ENCODE results near the gene MUC7. TPM values are rescaled to one million over a fixed set of nuclear protein-coding genes. Genes with fewer than 3 reads are reported as not detected.
"Not testable (repeated sequence)": the region's sequence is repeated elsewhere in the genome, so short reads cannot be mapped to it uniquely, and the experiment has no call there.

The MUC7 gene
- not detected in 2 replicates for total RNA-seq (2014; rRNA removed; shearing (Covaris generic))
- not detected in 2 replicates for polyA plus RNA-seq (2015; cell fraction: cytosol; rRNA removed)
- polyA plus RNA-seq (2015; cell fraction: nucleus; rRNA removed), result not detected in 2 replicates

DNA sequence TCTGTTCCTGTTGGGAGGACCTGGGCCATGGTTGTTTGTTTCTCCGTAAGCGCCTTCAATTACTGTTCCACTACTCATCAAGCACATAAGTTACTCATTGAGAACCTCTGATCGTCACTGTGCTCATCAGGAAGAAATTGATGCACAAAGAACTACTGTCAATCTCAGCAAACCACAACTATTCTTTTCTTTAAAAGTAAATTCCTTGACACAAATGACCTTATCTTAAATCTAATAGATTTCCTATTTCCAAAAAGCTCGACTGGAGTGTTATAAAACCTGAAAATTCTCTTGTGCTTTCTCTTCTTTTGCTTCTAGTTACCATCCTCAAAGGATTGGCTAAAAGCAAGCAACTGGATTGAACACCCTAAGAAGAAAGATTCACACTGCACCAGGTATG, at the start of gene MUC7:
TSS of gene MUC7 (plus strand) at position 301 of the 400 bp plus-strand sequence. CDS start 1,825 bp downstream, outside the sequence.
- no peak for DNase-seq (ENCODE audit: low read depth)

DNA sequence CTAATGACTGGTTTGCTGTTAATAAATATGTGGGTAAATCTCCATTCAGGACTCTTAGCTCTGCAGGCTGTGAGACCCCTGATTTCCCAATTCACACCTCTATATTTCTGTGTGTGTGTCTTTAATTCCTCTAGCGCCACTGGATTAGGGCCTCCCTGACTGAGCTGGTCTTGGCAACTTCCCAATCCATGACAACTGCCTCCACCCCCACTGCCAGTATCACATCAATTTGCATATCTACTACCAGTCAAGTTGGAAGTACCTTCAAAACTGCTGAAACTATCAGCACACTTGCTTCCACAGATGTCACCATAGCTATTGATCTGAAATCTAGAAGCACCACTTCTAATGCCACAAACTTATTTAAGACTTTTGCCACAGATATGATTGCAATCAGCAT, 46.7 kb upstream of the MUC7 start:
- DNase-seq (ENCODE audit: low read depth), result no peak

DNA sequence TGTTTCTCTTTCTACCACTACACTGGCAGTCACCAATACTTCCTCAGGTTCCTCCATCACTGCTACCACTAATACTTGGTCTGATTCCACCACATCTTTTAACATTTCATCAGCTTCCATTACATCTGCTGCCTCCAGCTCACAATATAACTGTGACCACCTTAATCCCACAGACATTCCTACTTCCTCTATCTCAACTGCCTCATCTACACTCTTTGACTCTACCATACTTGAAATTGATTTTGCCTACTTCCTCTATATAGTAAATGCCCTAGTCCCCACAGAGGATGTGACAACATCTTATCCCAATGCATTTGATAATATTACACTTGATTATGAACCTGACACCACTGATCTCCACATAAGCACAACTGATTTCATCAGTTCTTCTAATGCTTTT, 45.2 kb upstream of the MUC7 start:
- no peak for DNase-seq (ENCODE audit: low read depth)

DNA sequence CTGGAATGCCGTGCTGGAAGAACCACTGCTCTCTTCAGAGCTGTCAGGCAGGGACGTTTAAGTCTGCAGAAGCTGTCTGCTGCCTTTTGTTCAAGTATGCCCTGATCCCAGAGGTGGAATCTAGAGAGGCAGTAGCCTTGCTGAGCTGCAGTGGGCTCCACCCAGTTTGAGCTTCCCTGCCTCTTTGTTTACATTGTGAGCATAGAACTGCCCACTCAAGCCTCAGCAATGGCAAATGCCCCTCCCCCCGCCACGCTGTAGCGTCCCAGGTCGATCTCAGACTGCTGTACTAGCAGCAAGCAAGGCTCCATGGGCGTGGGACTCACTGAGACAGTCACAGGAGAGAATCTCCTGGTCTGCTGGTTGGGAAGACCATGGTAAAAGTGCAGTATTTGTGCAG, 34.8 kb upstream of the MUC7 start:
- DNase-seq (ENCODE audit: low read depth), result no peak

DNA sequence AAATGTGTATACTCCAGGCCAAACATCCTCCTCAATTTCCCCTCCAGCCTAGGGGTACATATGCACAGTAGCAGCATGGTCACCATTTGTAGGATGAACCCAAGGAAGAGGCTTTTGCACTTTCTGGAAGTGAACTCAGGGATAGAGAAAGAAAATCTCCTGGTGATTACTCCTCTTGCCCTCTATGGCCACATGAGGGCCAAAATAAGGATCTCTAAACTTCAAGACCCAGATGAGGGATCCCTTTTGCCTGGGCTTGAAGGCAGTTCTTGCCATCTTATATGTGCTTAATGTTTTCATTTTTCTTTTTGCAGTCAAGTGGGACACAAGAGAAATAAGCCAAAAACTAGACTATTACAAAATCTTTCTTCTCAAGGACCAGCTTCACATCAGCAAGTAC, 29.5 kb upstream of the MUC7 start:
- no peak for DNase-seq (ENCODE audit: low read depth)

DNA sequence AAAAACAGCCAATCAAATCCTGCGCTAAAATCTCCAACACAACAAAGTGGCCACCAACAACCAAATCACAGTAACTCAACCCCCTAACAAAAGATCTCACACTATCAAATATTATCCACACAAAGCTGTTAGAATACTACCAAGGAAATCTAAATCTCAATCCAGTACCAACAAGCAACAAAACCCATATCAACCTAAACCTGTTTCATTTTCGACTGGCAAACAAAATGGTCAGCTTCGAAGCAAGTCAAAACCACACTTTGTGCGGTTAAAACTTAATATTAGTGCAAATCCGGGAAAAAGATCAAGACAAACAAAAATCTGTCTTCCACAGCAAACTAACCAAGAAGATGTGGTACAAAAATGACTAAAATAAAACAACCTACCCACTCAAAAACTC, 28.7 kb upstream of the MUC7 start:
- DNase-seq (ENCODE audit: low read depth), result no peak

DNA sequence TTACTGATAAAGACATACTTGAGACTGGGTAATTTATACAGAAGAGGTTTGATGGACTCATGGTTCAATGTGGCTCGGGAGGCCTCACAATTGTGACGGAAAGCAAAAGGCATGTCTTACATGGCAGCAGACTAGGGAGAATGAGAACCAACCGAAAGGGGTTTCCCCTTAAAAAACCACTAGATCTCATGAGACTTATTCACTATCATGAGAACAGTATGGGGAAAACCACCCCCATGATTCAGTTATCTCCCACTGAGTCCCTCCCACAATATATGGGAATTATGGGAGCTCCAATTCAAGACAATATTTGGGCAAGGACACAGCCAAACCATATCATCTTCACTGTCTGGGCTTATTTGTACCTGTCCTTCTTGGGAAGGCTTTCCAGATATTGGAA, 22.8 kb upstream of the MUC7 start:
- no peak for DNase-seq (ENCODE audit: low read depth)

DNA sequence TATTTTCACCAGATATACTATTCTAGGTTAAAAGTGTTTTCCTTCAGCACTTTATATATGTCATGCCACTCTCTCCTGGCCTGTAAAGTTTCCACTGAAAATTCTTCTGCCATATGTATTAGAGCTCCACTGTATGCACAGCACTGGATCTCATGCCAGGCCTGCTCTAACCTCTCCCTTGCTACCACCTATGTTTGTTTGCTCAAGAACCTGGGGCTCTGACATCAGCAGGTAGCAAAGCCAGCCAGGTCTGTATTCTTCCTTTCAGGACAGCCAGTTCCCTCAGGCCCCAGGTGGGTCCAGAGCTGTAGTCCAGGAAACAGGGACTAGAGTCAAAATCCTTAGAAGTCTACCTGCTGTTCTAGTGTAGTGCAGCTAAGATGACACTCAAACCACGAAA, 19.1 kb upstream of the MUC7 start:
- no peak for DNase-seq (ENCODE audit: low read depth)

DNA sequence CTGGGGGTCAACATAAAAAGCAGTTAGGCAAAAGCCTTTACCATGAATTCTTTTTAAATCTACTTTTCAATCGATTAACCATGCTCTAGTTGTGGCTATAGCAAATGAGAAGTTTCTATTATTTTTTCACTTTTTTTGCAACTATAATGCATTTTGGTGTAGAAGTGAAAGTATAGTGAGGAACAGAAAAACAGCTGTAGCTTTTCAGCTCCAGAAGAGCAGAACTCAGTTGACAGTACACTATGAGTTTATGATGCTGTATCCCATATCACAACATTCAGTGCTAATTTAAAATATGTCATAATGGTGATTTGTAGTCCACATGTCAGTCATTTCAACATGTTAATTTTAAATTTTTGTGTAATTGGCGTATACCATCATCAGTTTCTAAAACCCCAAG, 8.7 kb upstream of the MUC7 start:
- no peak for DNase-seq (ENCODE audit: low read depth)

DNA sequence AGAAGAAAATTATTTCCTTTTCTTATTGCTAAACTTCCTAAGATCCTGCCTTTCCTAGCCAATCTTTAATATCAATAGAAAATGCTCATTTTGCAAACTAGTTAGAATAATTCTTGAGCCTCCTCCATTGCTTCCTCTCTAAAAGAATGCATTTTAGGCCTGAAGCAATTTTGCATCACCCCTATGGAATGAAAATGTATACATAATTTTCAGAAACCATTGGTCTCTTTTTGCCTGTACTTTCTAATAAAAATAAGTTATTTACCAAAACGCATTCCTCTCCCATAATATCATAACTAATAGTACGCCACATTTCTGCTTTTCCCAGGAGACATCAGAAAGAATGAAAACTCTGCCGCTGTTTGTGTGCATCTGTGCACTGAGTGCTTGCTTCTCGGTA, 1.7 kb downstream of the MUC7 start:
- DNase-seq (ENCODE audit: low read depth), result no peak

DNA sequence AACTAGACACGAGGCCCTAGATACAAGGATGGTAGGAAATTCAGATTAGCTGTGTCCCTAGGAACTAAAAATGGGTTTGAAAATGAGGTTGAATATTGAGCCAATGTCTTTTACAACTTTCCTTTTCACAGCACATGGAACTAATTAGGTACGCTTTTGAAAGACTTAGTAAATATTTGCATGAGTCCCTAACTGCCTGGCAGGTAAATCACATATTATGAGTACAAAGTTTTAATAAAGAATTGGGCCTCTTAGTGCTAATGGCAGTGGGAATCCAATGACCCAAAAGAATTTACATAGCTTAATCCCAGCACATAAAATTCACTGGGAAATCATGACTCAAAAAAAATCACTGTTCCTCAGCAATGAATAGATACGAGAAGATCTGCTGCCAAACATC, 16.8 kb downstream of the MUC7 start:
- DNase-seq (ENCODE audit: low read depth), result no peak

DNA sequence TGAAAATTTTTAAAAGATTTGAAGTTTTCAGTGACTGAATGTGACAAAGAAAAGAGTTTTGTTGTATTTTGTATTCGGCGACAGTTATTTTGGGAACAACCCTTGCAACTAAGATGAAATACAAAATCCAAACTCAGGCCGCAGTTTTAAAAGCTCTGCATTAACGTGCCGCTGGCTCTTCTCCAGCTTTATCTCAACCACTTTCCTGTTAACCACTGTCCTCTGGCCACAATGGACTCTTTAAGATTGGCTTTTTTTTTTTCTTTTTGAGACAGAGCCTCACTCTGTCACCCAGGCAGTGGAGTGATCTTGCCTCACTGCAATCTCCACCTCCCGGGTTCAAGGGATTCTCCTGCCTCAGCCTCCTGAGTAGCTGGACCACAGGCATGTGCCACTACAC, 24.2 kb downstream of the MUC7 start:
- no peak for DNase-seq (ENCODE audit: low read depth)

DNA sequence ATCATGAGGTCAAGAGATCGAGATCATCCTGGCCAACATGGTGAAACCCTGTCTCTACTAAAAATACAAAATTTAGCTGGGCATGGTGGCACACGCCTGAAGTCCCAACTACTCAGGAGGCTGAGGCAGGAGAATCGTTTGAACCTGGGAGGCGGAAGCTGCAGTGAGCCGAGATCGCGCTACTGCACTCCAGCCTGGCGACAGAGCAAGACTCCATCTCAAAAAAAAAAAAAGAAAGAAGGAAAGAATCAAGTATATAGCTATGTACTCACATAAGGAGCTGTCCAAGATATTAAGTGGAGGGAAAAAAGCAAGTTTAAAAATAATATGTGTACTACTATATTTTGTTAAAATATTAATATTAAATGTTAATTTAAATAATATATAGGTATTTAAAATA, 29.8 kb downstream of the MUC7 start:
- not testable (repeated sequence) for DNase-seq (ENCODE audit: low read depth)

DNA sequence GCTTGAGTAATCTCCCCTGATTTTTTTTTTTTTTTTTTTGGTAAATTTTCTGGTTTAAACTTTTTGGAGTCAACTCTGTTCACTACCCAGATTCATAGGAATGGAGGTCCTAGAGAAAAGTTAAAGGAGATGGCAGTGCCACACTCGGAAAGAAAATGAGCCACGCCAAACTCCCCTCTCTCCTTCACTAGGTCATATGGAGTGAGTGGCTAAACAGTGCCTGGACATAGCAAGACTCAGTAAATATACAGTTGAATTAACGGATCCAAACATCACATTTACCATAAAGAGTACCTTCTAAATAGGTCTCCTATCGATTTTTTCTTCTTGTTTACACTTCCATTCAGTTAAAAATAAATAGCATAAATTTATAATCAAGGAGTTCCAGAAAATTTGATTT, 32.7 kb downstream of the MUC7 start:
- no peak for DNase-seq (ENCODE audit: low read depth)

DNA sequence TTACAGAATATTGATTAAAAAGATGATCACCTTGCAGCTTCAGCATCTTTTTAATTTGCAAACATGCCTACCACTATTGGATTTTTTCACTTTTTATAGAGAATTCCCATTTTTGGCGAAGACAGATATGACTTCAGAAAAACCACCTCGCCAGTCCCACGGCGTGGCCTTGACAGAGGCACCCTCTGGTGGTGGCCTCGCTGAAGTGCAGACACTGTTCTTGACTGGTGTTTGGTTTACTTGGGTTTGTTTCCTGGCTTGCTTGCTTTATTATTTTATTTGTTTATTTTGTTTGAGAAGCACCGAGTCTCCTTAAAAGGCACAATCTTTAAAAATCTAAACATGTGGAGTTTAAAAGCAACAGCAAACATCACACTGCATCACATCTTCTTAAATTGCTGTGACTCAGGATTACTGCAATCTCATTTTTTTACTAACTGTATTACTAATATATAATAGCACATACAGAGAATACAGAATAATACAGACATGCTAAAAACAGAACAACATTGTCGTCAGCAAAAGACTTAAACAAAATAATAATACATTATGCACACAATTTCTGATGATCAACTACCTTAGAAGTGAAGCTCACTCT, 33.3 kb downstream of the MUC7 start:
- peak; percentile 36 for DNase-seq (ENCODE audit: low read depth)

DNA sequence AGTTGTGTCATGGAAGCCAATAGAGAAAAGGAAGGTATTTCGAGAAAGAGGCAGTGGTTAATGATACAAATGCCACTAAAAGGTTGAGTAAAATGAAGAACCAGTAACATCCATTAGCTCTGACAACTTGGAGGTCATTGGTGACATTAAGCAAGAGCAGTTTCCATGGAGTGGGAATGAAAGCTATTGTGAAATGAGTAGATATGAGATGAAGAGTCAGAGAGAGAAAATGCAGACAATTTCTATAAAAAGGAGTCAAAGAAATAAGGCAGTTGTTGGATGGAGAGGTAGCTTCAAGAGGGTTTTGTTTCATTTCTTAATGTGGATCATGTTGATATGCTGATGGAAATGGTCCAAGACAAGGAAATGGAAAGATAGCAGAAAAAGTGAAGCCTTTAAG, 36.8 kb downstream of the MUC7 start:
- no peak for DNase-seq (ENCODE audit: low read depth)

DNA sequence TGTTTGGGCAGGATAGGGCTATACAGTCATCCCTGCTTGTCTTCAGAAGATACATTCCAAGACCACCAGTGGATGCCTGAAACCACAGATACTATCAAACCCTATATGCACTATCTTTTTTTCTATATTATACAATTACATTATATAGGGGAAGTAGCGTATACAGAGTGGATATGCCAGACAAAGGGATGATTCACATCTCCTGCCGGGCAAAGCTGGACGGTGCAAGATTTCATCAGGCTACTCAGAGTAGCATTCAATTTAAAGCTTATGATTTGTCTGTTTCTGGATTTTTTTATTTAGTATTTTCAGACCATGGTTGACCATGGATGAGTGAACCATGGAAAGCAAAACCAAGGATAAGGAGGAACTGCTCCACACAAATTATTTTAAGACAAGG, 39.4 kb downstream of the MUC7 start:
- DNase-seq (ENCODE audit: low read depth), result no peak

DNA sequence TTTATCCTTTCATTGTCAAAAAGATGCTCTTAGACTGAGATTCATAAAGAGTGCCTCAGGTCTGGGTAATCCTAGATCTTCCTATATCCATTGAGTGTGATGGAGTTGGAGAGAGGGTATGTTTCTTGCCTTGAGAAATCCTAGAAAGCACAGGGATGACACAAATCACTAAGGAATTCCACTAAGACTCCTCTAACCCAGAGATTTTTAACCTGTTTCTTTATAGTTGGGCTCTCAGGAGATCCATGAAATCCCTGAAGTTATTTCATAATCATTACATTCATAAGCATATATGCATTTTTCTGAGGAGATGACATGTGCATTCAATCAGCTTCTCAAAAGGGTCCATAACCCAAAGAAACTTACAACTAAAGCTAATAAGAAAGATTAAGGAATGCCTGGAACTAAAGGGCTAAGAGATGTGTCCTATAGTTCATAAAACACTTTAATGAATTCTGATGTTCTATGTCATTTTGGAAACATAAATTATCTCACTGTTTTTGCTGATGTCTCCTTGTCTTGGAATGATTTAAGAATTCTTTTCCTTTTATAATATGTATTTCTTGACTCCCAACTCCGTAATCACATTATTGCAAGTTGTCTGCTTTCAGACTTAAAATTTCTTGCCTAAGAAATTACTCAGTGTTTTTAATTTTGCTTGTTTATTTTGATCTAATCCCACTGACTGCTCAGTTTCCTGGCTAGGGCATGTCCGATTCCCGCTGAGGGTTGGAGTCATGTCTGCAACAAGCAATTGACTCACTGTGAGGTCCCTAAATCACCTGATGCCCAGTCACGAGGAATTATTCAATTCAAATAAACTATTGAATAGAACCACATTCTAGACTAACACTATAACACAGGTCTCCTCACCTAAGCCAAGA, 43.6 kb downstream of the MUC7 start:
- DNase-seq (ENCODE audit: low read depth), result peak; percentile 67

DNA sequence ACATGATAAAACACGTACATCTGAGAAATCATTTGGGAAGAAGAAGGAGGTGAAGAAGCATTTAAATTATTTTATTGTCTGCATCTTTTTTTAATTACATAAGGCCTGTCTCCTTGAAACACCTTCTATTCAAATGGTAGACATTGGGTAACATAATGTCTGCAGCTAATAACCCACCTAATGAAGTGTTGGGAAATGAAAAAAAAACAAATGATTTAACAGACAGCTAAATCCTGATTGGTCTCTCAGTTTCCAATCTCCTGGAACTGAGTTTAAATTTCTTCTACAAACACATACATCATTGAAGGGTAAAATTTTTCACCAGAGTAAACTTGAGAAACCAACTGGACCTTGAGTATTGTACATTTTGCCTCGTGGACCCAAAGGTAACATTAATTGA, 46.3 kb downstream of the MUC7 start, which contains the start of gene AMTN:
TSS of gene AMTN (plus strand) at position 301 of the 400 bp plus-strand sequence. CDS start 209 bp downstream, outside the sequence.
- DNase-seq (ENCODE audit: low read depth), result no peak

DNA sequence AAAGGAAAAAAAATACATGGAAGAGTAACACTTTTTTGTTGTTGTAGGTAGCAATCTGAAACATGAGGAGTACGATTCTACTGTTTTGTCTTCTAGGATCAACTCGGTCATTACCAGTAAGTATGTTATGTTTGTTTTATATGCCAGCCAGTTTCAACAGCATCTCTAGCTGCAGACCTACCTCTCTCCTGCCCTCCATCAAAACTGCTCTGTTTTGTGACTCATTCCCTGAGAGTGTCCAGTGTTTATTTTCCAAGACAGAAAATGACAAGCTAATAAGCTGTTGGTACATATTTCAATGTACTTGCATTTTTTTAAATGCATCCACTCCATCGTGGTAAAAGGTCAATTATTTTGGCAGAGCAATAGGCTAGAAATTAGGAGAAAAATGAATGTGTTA, 46.7 kb downstream of the MUC7 start:
- DNase-seq (ENCODE audit: low read depth), result peak; percentile 19

DNA sequence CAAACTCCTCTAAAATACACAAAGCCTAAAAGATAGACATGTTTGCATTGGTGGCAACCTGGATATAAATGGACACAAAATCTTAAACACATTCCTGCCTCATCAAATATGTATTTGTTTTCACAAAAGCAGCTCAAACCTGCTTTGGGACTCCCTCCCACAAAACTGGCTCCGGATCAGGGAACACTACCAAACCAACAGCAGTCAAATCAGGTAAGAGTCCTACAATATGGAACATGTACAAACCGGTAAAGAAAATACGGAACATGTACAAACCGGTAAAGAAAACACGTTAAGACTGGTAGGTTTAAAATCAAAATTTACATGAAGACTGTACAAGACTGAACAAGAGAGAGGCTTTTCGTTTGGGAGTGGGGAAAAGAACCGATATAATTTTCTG, 50.6 kb downstream of the MUC7 start:
- no peak for DNase-seq (ENCODE audit: low read depth)

DNA sequence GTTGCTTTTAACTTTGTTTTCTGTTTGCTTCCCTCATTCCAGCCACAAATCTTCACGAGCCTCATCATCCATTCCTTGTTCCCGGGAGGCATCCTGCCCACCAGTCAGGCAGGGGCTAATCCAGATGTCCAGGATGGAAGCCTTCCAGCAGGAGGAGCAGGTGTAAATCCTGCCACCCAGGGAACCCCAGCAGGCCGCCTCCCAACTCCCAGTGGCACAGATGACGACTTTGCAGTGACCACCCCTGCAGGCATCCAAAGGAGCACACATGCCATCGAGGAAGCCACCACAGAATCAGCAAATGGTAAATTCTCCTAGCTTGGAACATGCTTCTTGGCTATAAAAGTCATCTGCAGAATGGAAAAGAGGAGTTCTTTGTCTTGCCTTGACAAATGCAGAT, 59.0 kb downstream of the MUC7 start:
- DNase-seq (ENCODE audit: low read depth), result no peak

DNA sequence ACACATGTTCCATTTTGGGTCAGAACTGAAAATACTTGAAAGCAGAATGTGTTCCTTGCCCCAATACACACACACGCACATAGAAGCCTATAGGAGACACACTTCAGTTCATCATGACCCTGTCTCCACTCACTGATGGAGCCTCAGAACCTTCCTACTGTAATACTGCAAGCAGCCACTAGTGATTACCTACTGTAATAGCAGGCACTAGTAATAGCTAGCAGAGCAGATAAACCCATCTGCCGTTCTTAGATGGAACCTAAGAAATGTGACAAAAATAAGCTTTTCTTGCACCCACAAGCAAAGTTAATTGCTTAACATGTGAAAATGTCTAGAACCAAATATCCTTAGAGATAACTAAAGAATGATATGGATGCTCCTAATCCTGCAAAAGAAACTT, 60.0 kb downstream of the MUC7 start:
- no peak for DNase-seq (ENCODE audit: low read depth)
